Neural crest cell (in vitro differentiated cells): ENCODE data around the gene SHC2. TPM values are rescaled to one million over a fixed set of nuclear protein-coding genes. Genes with fewer than 3 reads are reported as not detected.
"Not testable (repeated sequence)": the region's sequence is repeated elsewhere in the genome, so short reads cannot be mapped to it uniquely, and the experiment has no call there.

Experiments used
- DNase-seq: peaks from one replicate; pipeline ENCODE4 v3.0.0; 2021; ENCODE audit warnings: low read depth, mixed read lengths, low spot score
- H3K27ac Mint-ChIP-seq: one replicate; pipeline ENCODE4 v1.8.0; 2021; ENCODE audit warnings: mild to moderate bottlenecking, mixed read lengths; ENCODE audit not compliant: unreplicated experiment
- H3K27me3 Mint-ChIP-seq: 2 replicates; pipeline ENCODE4 v1.8.0; 2021; ENCODE audit warnings: low read depth, mild to moderate bottlenecking, mixed read lengths
- H3K36me3 Mint-ChIP-seq: 2 replicates; pipeline ENCODE4 v1.8.0; 2021; ENCODE audit warnings: low read depth, mild to moderate bottlenecking, mixed read lengths
- H3K4me1 Mint-ChIP-seq: 2 replicates; pipeline ENCODE4 v1.8.0; 2021; ENCODE audit warnings: mixed read lengths
- H3K4me3 Mint-ChIP-seq: one replicate; pipeline ENCODE4 v1.8.0; 2021; ENCODE audit warnings: mild to moderate bottlenecking, mixed read lengths
- H3K9me3 Mint-ChIP-seq: 2 replicates; pipeline ENCODE4 v1.8.0; 2021; ENCODE audit warnings: mixed read lengths
- total RNA-seq: library from RNA; stranded (reverse); gene quantifications from 2 replicates; pipeline ENCODE4 v1.2.1, GENCODE V29; 2021
- TF ChIP-seq, protein P1 (sequence below): fragments of 200-600 bp; sonication (generic); conservative IDR thresholded peaks from 2 replicates; pipeline ENCODE4 v1.5.0; 2021; ENCODE audit warnings: antibody characterized with exemption, mild to moderate bottlenecking

The SHC2 gene
- total RNA-seq, 1 donor from 2014 or later: 45.2 TPM

DNA sequence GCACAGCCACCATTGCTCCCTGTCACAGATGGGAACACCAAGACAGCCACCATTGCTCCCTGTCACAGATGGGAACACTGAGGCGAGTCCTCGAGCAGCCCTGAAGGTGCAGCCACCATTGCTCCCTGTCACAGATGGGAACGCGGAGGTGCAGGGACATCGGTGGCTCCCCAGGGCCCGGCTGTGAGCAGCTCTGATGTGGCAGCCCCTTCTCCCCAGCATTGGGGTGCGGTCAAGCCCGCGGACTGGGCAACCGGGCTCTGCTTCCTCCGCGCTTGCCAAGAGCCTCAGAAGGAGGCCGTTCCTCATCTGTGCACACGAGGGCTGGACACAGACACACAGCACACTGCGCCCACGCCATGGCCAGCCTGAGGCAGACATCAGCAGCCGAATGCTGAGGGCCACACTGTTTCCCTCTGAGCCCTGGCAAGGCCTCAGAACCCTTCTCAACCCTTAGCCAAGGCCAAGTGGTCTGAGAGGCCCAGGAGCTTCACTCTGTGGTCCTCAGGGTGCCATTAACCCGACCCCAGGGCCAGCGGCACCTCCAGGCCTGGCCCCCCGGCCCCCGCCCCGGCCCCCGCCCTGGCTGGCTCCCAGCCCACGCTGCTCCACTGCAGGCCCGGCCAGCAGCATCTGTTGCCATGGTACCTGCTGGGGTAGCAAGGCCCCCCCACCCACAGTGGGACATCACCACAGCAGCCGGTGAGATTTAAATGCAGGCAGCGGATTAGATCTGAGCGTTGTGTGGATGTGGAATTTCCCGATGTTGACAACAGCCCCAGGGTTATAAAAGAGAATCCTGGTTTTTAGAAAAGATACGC lies 70.2 kb downstream of the SHC2 start:
- TF ChIP-seq, protein P1, sequence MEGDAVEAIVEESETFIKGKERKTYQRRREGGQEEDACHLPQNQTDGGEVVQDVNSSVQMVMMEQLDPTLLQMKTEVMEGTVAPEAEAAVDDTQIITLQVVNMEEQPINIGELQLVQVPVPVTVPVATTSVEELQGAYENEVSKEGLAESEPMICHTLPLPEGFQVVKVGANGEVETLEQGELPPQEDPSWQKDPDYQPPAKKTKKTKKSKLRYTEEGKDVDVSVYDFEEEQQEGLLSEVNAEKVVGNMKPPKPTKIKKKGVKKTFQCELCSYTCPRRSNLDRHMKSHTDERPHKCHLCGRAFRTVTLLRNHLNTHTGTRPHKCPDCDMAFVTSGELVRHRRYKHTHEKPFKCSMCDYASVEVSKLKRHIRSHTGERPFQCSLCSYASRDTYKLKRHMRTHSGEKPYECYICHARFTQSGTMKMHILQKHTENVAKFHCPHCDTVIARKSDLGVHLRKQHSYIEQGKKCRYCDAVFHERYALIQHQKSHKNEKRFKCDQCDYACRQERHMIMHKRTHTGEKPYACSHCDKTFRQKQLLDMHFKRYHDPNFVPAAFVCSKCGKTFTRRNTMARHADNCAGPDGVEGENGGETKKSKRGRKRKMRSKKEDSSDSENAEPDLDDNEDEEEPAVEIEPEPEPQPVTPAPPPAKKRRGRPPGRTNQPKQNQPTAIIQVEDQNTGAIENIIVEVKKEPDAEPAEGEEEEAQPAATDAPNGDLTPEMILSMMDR: no peak
- H3K9me3 Mint-ChIP-seq: peaks cover 6% of the 10 kb centered on the region
- no peak overlapping the region for H3K4me3 Mint-ChIP-seq
- H3K27ac Mint-ChIP-seq: no peak overlapping the region
- H3K36me3 Mint-ChIP-seq: peaks cover 1% of the 10 kb centered on the region
- H3K27me3 Mint-ChIP-seq: peaks cover 4% of the 10 kb centered on the region
- DNase-seq: no peak
- H3K4me1 Mint-ChIP-seq: peaks cover 12% of the 10 kb centered on the region

DNA sequence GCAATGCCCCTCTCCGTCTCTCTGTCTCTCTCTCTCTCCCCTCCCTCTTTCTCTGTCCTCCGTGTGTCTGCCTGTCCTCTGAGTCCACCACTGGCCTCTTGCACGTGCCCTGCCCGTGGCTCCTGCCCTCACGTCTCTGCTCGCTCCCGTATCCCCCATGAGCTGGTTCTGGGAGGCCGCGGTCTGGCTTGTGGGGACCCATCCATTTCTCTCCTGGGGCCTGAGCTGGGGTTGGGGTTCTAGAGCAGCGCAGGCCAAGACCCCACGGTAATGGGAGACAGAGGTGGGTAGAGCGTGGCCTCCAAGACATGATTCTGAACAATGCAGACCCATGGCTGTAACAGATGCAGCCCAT lies 70.9 kb downstream of the SHC2 start:
- H3K36me3 Mint-ChIP-seq: no peaks in the 10 kb centered on the region
- peaks cover 5% of the 10 kb centered on the region for H3K9me3 Mint-ChIP-seq
- peaks cover 4% of the 10 kb centered on the region for H3K27me3 Mint-ChIP-seq
- no peak overlapping the region for H3K4me3 Mint-ChIP-seq
- TF ChIP-seq, protein P1: no peak
- H3K27ac Mint-ChIP-seq: no peak overlapping the region
- DNase-seq: no peak
- H3K4me1 Mint-ChIP-seq: peaks cover 16% of the 10 kb centered on the region

DNA sequence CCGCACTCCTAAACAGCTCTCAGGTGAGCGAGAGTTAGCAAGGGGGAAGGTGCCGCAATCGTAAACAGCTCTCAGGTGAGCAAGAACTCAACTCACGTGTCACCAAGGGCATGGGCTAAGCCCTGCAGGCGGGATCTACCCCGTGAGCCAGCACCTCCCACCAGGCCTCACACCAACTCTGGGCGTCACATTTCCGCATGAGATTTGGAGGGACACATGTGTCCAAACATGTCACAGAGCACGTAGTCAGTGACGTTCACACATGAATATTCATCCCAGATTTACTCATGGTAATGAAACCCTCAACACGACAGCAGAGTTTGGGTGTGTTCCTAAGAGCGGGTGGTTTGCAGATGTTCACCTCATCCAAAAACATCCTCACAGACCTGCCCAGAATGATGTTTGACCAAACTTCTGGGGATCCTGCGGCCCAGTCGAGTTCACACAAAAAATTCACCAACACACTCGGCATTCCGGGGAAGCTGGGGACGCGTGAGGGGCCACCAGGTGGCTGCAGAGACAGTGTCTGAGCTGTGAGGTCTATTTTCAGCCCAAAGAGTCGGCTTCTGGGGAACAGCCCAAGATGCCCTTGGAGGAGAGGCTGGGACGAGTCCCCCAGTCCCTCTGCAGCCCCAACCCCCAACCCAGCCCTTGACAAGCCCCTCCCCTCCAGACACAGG lies 71.4 kb downstream of the SHC2 start:
- Mint-ChIP-seq H3K4me1 (peaks cover 20% of the 10 kb centered on the region), H3K9me3 (peaks cover 5% of the 10 kb centered on the region), H3K27ac (no peak overlapping the region), H3K4me3 (no peak overlapping the region), H3K36me3 (no peaks in the 10 kb centered on the region), H3K27me3 (peaks cover 4% of the 10 kb centered on the region)
- TF ChIP-seq, protein P1: no peak
- no peak for DNase-seq

DNA sequence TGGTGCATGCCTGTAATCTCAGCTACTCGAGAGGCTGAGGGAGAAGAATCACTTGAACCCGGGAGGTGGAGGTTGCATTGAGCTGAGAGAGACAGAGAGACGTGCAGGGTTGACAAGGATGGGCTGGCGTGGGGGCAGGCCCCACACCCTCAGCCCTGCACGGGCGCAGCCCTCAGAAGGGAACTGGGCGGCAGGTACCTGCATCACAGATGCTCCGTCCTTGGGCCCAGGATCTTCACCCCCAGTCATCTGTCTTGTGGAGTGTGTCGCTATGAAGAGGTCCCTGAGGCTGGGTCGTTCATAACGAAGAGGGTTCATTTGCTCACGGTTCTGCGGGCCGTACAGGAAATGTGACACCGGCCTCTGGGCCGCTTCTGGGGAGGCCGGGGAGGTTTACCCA lies 72.1 kb downstream of the SHC2 start:
- DNase-seq: no peak
- Mint-ChIP-seq H3K4me1 (peaks cover 26% of the 10 kb centered on the region), H3K9me3 (peaks cover 5% of the 10 kb centered on the region), H3K4me3 (no peak overlapping the region), H3K36me3 (no peaks in the 10 kb centered on the region), H3K27me3 (peaks cover 7% of the 10 kb centered on the region), H3K27ac (no peak overlapping the region)
- TF ChIP-seq, protein P1: no peak

DNA sequence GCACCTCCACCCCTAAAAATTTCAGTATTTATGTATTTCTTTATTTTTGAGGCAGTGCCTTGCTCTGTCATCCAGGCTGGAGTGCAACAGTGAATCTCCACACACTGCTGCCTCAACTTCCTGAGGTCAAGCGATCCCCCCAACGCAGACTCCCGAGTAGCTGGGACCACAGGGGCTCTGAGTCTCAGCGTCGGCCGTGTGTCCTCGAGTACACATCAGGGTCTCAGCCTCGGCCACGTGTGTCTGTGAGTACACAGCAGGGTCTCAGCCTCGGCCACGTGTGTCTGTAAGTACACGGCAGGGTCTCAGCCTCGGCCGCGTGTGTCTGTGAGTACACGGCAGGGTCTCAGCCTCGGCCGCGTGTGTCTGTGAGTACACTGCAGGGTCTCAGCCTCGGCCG lies 73.1 kb downstream of the SHC2 start:
- Mint-ChIP-seq H3K4me1 (peaks cover 31% of the 10 kb centered on the region), H3K9me3 (peaks cover 3% of the 10 kb centered on the region), H3K36me3 (no peaks in the 10 kb centered on the region), H3K27ac (no peak overlapping the region), H3K4me3 (no peak overlapping the region), H3K27me3 (peaks cover 7% of the 10 kb centered on the region)
- TF ChIP-seq, protein P1: no peak
- no peak for DNase-seq

DNA sequence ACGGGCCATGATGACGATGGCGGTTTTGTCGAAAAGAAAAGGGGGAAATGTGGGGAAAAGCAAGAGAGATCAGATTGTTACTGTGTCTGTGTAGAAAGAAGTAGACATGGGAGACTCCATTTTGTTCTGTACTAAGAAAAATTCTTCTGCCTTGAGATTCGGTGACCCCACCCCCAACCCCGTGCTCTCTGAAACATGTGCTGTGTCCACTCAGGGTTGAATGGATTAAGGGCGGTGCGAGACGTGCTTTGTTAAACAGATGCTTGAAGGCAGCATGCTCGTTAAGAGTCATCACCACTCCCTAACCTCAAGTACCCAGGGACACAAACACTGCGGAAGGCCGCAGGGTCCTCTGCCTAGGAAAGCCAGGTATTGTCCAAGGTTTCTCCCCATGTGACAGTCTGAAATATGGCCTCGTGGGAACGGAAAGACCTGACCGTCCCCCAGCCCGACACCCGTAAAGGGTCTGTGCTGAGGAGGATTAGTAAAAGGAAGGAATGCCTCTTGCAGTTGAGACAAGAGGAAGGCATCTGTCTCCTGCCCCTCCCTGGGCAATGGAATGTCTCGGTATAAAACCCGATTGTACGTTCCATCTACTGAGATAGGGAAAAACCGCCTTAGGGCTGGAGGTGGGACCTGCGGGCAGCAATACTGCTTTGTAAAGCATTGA lies 74.1 kb downstream of the SHC2 start:
- H3K27ac Mint-ChIP-seq, H3K27me3 Mint-ChIP-seq, H3K9me3 Mint-ChIP-seq, DNase-seq, H3K36me3 Mint-ChIP-seq: not testable (repeated sequence)
- Mint-ChIP-seq H3K4me1 (peaks cover 31% of the 10 kb centered on the region), H3K4me3 (peak overlapping the region; percentile 23)

DNA sequence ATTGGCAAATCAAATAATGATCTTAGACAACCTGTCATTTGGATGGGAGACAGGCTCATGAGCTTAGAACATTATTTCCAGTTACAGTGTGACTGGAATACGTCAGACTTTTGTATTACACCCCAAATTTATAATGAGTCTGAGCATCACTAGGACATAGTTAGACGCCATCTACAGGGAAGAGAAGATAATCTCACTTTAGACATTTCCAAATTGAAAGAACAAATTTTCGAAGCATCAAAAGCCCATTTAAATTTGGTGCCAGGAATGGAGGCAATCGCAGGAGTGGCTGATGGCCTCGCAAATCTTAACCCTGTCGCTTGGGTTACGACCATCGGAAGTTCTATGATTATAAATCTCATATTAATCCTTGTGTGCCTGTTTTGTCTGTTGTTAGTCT lies 74.6 kb downstream of the SHC2 start:
- Mint-ChIP-seq H3K27ac (peak overlapping the region; percentile 67), H3K4me1 (peaks cover 31% of the 10 kb centered on the region), H3K4me3 (peak overlapping the region; percentile 23)
- not testable (repeated sequence) for H3K36me3 Mint-ChIP-seq, H3K9me3 Mint-ChIP-seq, H3K27me3 Mint-ChIP-seq, DNase-seq
